NB4 (cell line): ENCODE results near the gene SYT6.

ENCODE experiments used
- POLR2A ChIP-seq: IDR thresholded peaks from 2 replicates; pipeline ENCODE4 v1.6.1; 2011; ENCODE audit warnings: mild to moderate bottlenecking; ENCODE audit not compliant: insufficient read length; ENCODE audit errors: extremely low read depth
- TF ChIP-seq, protein P1 (sequence below): IDR thresholded peaks from one replicate; pipeline ENCODE4 v1.5.1; 2012; ENCODE audit warnings: low read depth, low read length

DNA sequence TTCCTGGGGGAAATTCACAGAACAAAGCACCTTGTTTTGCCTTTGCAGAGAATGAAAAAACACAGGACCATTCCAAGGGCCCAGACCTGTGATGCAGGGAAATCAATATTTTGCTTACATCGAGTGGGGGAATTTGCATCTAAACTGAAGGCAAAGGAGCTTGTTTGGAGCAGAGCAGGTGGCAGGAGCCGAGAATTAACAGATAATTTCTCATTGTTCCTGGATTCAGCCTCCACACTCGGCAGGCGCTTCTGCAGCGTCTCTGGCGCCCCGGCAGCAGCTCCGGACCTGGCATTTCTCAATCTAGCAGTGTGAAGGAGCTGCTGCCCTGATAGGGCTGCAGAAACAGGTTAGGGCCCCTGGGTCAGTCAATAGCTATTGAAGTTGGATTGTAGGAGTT is 2.0 kb upstream of the SYT6 start:
- TF ChIP-seq POLR2A, result no peak
- TF ChIP-seq, protein P1, sequence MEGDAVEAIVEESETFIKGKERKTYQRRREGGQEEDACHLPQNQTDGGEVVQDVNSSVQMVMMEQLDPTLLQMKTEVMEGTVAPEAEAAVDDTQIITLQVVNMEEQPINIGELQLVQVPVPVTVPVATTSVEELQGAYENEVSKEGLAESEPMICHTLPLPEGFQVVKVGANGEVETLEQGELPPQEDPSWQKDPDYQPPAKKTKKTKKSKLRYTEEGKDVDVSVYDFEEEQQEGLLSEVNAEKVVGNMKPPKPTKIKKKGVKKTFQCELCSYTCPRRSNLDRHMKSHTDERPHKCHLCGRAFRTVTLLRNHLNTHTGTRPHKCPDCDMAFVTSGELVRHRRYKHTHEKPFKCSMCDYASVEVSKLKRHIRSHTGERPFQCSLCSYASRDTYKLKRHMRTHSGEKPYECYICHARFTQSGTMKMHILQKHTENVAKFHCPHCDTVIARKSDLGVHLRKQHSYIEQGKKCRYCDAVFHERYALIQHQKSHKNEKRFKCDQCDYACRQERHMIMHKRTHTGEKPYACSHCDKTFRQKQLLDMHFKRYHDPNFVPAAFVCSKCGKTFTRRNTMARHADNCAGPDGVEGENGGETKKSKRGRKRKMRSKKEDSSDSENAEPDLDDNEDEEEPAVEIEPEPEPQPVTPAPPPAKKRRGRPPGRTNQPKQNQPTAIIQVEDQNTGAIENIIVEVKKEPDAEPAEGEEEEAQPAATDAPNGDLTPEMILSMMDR, result no peak
